ENCODE data around the gene IGF2BP1.

Gene IGF2BP1

DNA sequence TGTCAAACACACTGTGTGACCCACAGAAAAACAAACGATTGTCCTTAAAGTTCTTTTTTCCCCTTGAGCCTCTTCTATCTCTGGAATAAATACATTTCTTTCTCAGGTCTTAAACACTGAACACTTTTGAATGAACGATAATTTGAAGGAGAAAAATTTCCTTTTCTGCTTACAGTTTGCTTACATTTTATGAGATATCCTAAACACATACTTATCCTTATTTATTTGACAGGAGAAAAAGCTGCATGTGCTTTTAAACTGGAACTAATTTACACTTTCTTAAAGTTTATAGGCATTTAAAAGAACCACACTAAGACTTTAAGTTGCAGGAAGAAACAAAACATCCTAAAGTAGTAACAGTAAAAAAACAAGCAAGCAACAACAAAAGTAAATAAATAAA lies 4.7 kb upstream of the IGF2BP1 start:
- H3K4me1 Mint-ChIP-seq = peaks cover 19% of the 10 kb centered on the region
- H3K9me3 Mint-ChIP-seq = no peaks in the 10 kb centered on the region
- H3K4me3 Mint-ChIP-seq = no peak overlapping the region
- no peak overlapping the region for H3K27ac Mint-ChIP-seq
- peaks cover 78% of the 10 kb centered on the region for H3K27me3 Mint-ChIP-seq
- ATAC-seq = no peak
- H3K36me3 Mint-ChIP-seq = no peaks in the 10 kb centered on the region

DNA sequence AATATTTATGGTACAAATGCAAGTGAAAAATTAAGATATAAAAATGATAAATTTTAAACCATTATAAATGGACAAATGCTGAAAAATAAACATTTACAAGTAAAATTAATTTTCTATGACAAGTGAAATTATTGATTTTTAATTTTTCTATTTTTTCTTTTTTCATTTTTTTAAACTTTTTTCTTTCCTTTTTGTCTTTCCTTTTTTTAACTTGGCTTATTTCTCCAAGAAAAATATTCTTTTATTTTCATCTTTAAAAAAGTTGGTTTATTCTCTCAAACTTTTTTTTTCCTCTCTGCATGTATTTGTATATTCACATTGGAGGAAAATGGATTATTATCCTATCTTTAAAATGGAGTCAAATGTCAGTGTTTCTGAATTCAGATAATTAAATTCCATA lies 3.9 kb upstream of the IGF2BP1 start:
- H3K27me3 Mint-ChIP-seq = peaks cover 78% of the 10 kb centered on the region
- H3K27ac Mint-ChIP-seq = no peak overlapping the region
- H3K36me3 Mint-ChIP-seq = no peaks in the 10 kb centered on the region
- peaks cover 27% of the 10 kb centered on the region for H3K4me1 Mint-ChIP-seq
- H3K4me3 Mint-ChIP-seq = no peak overlapping the region
- ATAC-seq = no peak
- no peaks in the 10 kb centered on the region for H3K9me3 Mint-ChIP-seq

DNA sequence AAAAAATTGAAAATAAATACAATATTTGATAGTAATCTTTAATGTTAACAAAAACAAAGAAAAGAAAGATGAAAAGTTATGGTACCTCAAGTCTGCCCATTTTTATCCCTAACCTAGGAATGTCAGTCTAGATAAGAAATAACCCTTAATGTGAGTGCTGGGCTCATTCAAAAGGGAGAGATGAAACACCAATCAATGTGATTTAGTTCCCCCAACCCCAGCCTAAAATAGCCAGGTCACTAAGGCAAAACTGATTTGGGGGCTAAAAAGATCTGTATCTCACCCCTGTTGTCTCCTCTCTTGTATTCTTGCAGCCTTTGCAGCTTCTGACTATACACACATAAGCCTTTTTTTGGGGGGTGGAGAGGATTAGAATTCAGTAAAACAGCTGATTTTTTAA lies 3.2 kb upstream of the IGF2BP1 start:
- H3K27ac Mint-ChIP-seq = no peak overlapping the region
- H3K4me1 Mint-ChIP-seq = peaks cover 32% of the 10 kb centered on the region
- no peaks in the 10 kb centered on the region for H3K9me3 Mint-ChIP-seq

DNA sequence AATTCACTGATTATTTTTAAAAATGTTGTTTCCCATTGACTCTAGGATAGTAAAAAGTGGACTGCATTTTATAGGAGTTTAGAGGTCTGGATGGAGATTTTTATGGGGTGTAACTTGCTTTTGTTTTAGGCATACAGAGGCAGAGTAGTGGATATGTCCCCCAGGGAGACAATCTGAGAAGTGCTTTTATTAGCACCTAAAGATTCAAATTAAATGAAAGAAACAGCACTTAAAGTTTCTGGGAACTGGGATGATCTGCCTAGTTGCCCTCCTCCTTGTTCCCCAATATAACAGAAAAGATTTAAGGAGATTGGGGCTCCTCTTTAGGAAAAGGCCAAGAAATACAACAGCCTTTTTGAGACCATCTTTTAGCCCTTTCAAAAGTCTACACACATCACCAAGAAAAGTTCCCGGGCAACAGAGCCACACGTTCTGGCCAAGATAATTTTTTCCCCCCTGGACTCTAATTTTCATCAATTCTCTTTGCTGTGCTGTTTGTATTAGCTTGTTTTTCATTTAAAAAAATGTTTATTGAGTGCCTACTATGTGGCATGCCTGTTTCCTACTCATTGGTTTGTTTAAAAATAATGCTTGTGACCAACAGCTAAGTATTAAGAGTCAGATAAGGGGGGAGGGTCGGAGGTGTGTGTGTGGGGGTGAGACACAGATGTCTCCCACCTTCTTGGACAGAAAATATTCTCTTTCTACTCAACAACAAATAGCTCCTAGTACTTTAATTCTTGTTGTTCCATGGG lies 2.5 kb upstream of the IGF2BP1 start:
- Mint-ChIP-seq H3K4me3 (peak overlapping the region; percentile 23), H3K4me1 (peaks cover 32% of the 10 kb centered on the region), H3K9me3 (no peaks in the 10 kb centered on the region)

More for the DNA sequence above, 3.2 kb upstream of the IGF2BP1 start:
- ATAC-seq = no peak
- no peaks in the 10 kb centered on the region for H3K36me3 Mint-ChIP-seq
- H3K4me3 Mint-ChIP-seq = no peak overlapping the region
- peaks cover 81% of the 10 kb centered on the region for H3K27me3 Mint-ChIP-seq

DNA sequence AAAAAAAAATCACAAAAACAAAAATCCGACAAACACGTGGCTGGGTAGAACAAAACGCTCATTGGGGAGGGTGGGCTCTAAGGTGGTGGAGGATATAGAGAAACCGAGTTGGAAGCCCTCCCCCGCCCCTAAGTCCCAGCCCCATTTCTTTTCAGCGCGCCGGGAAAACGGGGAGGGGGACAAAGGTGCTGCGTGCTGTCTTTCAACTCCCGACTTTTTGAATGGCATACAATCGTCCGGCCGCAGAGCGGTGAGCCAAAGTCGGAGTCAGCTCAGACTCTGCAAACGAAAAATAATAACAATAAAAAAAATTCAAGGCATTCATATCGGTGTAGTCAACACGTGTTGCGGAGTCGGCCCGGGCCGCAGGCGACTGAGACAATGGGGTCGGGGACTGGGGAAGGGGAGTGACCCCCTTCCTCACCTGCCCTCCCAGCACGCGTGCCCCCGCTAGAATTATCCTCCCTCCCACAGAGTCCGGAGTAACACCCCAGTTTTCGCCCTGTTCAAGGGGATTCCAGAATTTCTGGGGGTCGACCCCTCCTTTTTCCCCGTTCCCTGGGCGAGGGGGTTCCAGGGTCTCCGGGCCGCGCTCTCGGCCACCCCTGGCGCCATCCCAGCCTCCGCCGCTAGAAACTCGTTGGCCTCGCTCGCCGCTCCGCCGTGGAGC lies 1.7 kb upstream of the IGF2BP1 start:
- H3K27ac Mint-ChIP-seq = no peak overlapping the region
- ATAC-seq = no peak
- peaks cover 92% of the 10 kb centered on the region for H3K27me3 Mint-ChIP-seq
- H3K4me1 Mint-ChIP-seq = peaks cover 32% of the 10 kb centered on the region
- no peaks in the 10 kb centered on the region for H3K9me3 Mint-ChIP-seq
- H3K36me3 Mint-ChIP-seq = no peaks in the 10 kb centered on the region
- peak overlapping the region; percentile 23 for H3K4me3 Mint-ChIP-seq

More for the DNA sequence above, 2.5 kb upstream of the IGF2BP1 start:
- Mint-ChIP-seq H3K36me3 (no peaks in the 10 kb centered on the region), H3K27ac (no peak overlapping the region), H3K27me3 (peaks cover 89% of the 10 kb centered on the region)
- ATAC-seq = no peak

DNA sequence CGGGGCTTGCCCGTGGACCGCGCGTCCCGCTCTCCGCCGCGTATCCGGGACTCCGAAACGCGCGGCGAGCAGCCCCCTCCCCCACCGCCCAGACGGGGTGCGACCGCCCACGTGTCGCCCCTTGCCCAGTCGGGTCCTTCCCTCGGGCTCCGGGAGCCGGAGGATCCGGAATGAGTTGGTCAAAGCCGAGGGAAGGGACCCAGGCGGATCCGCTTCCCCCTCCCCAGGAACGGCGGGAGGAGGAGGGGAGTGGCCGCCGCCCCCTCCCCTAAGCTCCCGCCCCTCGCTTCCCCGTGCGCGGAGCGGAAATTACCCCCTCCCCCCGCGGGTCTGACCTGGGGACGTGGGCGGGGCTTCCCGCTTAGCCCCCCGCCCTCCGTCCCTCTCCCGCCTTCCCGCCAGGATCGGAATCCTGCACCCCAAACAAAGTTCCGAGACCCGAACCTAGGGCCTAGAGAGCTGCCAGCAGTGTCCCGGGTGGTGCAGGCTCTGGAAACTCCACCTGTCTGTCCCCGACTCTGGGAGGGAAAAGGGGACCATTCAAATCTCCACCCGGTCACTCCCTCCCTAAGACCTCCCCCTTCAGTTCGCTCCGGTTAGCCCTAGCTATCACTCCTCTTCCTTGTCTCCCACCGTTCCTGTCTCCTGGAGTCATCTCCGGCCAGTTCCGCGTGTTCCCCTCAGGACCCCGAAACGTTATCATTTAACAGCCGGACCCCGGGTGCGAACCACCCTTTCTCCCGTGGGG lies 1.0 kb upstream of the IGF2BP1 start:
- H3K4me3 Mint-ChIP-seq = peak overlapping the region; percentile 75
- ATAC-seq = no peak
- no peak overlapping the region for H3K27ac Mint-ChIP-seq

DNA sequence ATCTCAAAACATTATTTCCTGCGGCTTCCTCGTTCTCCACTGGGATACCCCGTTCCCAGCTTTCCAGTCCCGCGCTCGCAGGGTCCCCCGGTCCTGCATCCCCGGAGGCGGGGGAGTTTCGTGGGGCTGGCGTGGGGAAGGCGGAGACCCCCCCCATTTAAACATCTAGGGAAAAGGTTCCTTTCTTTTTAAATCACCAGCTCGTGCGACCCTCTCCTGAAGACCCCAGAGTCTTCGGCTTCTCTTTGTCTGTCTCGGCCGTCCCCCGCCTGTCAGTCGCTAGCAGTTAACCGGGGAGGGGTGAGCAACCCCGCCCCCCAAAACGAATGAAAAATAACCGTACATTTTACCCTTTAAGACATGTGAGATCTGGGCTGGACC lies 473 bp upstream of the IGF2BP1 start:
- H3K27ac Mint-ChIP-seq = no peak overlapping the region
- no peaks in the 10 kb centered on the region for H3K9me3 Mint-ChIP-seq
- H3K4me3 Mint-ChIP-seq = peak overlapping the region; percentile 75

More for the DNA sequence above, 1.0 kb upstream of the IGF2BP1 start:
- H3K9me3 Mint-ChIP-seq = no peaks in the 10 kb centered on the region
- H3K36me3 Mint-ChIP-seq = no peaks in the 10 kb centered on the region
- H3K4me1 Mint-ChIP-seq = peaks cover 32% of the 10 kb centered on the region
- peaks cover 92% of the 10 kb centered on the region for H3K27me3 Mint-ChIP-seq

DNA sequence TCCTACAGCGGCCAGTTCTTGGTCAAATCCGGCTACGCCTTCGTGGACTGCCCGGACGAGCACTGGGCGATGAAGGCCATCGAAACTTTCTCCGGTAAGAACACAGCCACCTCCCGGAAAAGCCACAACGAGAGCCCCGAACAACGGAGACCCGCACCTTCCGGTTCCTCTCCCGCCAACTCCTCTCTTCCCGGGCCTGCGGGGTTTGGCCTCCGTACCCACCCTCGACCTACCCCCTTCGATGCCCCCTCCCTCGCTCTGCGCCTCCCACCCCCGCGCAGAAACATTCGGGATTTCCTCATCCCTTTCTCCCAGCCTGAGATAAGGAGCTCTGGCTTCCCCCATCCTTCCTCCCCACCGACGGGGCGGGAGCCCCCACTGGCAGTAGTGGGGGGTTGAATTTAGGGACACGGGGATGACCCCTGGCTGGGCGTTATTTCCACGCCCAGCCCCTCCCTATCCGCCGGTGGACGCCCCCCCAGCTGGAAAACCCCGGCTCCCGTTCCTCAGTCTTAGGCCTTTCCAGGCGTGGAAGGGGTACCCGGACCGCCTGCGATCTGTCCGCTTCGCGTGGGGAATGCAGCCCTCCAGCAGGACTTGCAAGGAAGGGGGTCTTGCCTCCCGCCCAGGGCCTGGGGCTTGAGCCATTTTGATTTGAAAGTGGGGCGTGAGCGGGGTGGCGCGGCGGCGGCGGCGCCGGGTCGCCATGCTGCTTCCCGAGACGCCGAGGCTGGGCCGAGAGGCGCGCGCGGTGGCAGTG lies 822 bp downstream of the IGF2BP1 start:
- H3K4me3 Mint-ChIP-seq = peak overlapping the region; percentile 73
- no peak overlapping the region for H3K27ac Mint-ChIP-seq
- no peak for ATAC-seq

More for the DNA sequence above, 473 bp upstream of the IGF2BP1 start:
- H3K27me3 Mint-ChIP-seq = peaks cover 95% of the 10 kb centered on the region
- ATAC-seq = no peak
- peaks cover 32% of the 10 kb centered on the region for H3K4me1 Mint-ChIP-seq
- no peaks in the 10 kb centered on the region for H3K36me3 Mint-ChIP-seq

DNA sequence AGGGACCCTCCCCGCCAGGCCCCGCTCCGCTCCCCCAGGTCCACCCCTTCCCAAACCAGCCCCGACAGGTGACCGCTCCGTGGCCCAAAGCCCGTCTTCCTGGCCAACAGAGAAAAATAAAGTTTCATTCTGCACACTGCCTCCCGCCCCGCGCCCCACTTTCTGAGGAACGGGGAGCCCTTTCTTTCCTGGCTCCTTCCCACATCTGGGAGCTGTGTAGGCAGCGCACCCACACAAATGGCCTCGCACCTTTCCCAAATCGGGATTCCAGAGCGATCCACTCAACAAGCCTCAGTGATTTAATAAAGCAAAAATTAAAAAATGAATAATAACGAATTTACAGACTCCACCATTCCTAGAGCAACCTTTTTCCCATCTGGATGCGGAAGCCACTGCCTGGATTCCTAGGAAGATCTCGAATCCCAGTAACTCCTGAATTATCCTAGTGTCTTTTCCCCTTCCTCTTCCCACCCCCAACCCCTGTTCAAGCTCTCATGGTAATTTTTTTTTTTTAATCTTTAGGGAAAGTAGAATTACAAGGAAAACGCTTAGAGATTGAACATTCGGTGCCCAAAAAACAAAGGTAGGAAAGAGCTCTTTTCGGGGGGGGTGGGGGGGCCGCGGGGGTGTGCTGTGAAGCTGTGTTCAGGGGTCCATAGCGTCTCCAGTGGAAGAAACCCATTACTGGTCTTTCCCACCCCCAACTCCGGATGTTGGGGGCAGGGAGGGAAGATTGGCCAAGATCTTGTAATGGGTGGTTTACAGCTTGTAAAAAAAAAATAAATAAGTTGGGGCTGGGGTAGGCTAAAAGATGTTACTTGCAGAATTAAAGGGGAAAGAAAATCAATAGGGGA lies 1.6 kb downstream of the IGF2BP1 start:
- Mint-ChIP-seq H3K9me3 (no peaks in the 10 kb centered on the region), H3K27me3 (peaks cover 97% of the 10 kb centered on the region), H3K4me1 (peaks cover 41% of the 10 kb centered on the region), H3K36me3 (no peaks in the 10 kb centered on the region), H3K4me3 (peak overlapping the region; percentile 50), H3K27ac (no peak overlapping the region)
- ATAC-seq = no peak

More for the DNA sequence above, 822 bp downstream of the IGF2BP1 start:
- no peaks in the 10 kb centered on the region for H3K36me3 Mint-ChIP-seq
- peaks cover 97% of the 10 kb centered on the region for H3K27me3 Mint-ChIP-seq
- H3K9me3 Mint-ChIP-seq = no peaks in the 10 kb centered on the region
- peaks cover 33% of the 10 kb centered on the region for H3K4me1 Mint-ChIP-seq

DNA sequence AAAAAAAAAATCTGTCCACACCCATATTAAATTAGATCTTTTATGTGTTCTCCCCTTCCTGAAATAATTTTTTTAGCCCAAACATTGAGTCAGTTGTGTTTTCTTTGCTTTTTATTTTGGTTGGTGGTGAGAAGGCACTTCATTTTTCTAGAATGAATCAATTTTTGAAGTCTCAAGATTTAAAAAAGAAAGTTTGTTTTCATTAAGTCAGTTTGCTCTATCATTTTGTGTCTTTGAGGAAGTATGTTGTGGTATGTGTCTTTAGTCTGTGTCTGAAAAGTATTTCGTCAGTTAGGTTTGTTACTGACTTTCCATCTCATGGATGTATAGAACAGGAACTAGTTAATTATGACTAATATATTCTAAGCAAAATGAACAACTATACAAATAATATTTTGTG lies 3.8 kb downstream of the IGF2BP1 start:
- no peak overlapping the region for H3K27ac Mint-ChIP-seq
- peaks cover 41% of the 10 kb centered on the region for H3K4me1 Mint-ChIP-seq
- H3K4me3 Mint-ChIP-seq = no peak overlapping the region
- no peaks in the 10 kb centered on the region for H3K9me3 Mint-ChIP-seq
- H3K27me3 Mint-ChIP-seq = peaks cover 99% of the 10 kb centered on the region
- ATAC-seq = no peak
- no peaks in the 10 kb centered on the region for H3K36me3 Mint-ChIP-seq

DNA sequence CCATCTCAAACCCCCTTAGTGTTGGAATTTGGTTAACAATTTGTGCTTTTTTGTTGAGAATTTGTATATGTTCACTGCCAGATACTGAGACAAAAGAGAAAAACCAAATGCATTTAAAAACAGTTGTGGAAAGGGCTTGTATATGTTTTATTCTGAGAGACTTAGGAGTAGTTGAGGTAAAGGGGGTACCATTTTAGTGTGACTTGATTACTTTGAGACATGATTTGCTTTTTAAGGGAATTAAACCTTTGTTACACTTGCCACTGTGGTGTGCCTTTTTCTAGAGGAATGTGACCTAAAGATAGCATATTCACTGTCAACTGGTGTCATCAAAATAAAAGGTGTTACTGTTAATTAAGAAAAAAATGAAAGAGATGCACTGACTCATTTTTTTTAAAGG lies 4.5 kb downstream of the IGF2BP1 start:
- H3K9me3 Mint-ChIP-seq = no peaks in the 10 kb centered on the region
- no peak overlapping the region for H3K27ac Mint-ChIP-seq
- H3K36me3 Mint-ChIP-seq = no peaks in the 10 kb centered on the region
- peaks cover 34% of the 10 kb centered on the region for H3K4me1 Mint-ChIP-seq
- no peak overlapping the region for H3K4me3 Mint-ChIP-seq
- H3K27me3 Mint-ChIP-seq = peaks cover 99% of the 10 kb centered on the region
- ATAC-seq = no peak

DNA sequence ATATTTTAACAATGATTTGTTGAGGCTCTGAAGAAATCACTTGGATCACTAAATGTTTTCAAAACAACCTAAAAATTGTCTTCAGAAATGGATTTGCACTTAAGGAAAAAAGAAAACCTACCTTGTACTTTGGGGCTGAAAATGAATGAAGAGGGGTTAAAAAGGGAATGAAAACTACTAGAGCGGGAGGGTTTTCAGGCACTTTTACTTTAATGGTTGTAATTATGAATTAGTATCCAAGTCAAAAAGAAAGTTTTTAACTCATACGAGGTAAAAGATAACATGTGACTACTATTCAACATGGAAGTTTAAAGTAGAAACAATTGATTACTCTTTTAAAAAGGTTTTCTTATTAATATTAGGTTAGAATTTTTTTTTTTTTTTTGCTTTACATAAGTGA lies 5.1 kb downstream of the IGF2BP1 start:
- no peak for ATAC-seq

DNA sequence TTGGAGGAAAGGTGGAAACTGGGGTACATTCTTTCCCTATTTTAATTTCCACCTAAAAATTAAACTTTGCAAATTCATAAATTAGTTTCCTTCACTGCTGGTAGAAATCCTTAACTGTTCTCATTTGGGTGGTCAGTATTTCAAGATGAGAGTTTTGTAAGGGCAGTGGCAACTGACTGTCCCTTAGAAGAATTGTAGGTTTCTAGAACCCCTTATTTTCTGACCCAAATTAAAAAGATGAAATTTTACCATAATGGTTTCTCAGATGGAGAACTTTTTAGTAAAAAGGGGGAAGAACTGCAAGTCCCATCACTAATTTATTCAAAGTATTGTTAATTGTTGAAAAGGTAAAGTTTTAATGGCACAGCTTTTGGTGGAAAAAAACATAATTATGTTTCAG lies 5.6 kb downstream of the IGF2BP1 start:
- Mint-ChIP-seq H3K36me3 (no peaks in the 10 kb centered on the region), H3K4me3 (no peak overlapping the region), H3K27ac (no peak overlapping the region), H3K9me3 (no peaks in the 10 kb centered on the region), H3K4me1 (peaks cover 25% of the 10 kb centered on the region), H3K27me3 (peaks cover 99% of the 10 kb centered on the region)
- ATAC-seq = no peak

More for the DNA sequence above, 5.1 kb downstream of the IGF2BP1 start:
- peaks cover 28% of the 10 kb centered on the region for H3K4me1 Mint-ChIP-seq
- H3K9me3 Mint-ChIP-seq = no peaks in the 10 kb centered on the region
- H3K27ac Mint-ChIP-seq = no peak overlapping the region
- peaks cover 99% of the 10 kb centered on the region for H3K27me3 Mint-ChIP-seq
- no peaks in the 10 kb centered on the region for H3K36me3 Mint-ChIP-seq
- H3K4me3 Mint-ChIP-seq = no peak overlapping the region

Measured in stimulated activated memory B cell treated with anti-CD40 and anti-IgM and Interleukin-4, amounts not matched to agents 10 μg/mL and 1 μg/mL and 100 μg/mL, for 72 hours (primary cell).